ENCODE data around the gene COX7B. TPM values are rescaled to one million over a fixed set of nuclear protein-coding genes. Genes with fewer than 3 reads are reported as not detected.
"Not testable (repeated sequence)": the region's sequence is repeated elsewhere in the genome, so short reads cannot be mapped to it uniquely, and the experiment has no call there.

Gene COX7B
- total and polyA plus RNA-seq, 2 experiments from 2014 or later = 547 to 599 TPM

- Histone ChIP-seq H4K20me1 (ENCODE audit: insufficient read depth, poor library complexity, severe bottlenecking) (no peaks in the 10 kb centered on the region), H3K4me2 (no peak overlapping the region), H3K27me3 (no peaks in the 10 kb centered on the region), H3K27ac (no peak overlapping the region), H3K4me3 (no peak overlapping the region), H3K36me3 (replicated peaks; ENCODE audit: insufficient read depth, low read depth) (no peaks in the 10 kb centered on the region), H3K4me1 (ENCODE audit: insufficient read depth) (no peaks in the 10 kb centered on the region), H3K9me2 (replicated peaks; ENCODE audit: insufficient read depth) (no peaks in the 10 kb centered on the region), H3K79me2 (peaks cover 39% of the 10 kb centered on the region), H2AFZ (no peak overlapping the region), H3K9me3 (ENCODE audit: low read depth) (peaks cover 6% of the 10 kb centered on the region)
- no peak for DNase-seq (ENCODE audit: low spot score)
- TF ChIP-seq CTCF (IDR thresholded peaks at IDR 0.05; ENCODE audit: poor library complexity) (no peak), EZH2phosphoT487 (IDR thresholded peaks at IDR 0.05; ENCODE audit: low read depth, severe bottlenecking, unreplicated experiment) (no peak), EZH2 (IDR thresholded peaks at IDR 0.05; ENCODE audit: borderline replicate concordance) (no peak)
- WGBS (ENCODE audit: low lambda C conversion rate, missing lambda C conversion rate) = 68% methylated on average over 3 of the region's 3 CpGs
Observed at GRCh38 chrX:77918568-77918967, 19.3 kb downstream of the COX7B start.

GRCh38 chrX:77919370-77919769, 20.1 kb downstream of the COX7B start:
- H3K27me3 ChIP-seq; H3K27ac ChIP-seq; H3K36me3 ChIP-seq (replicated peaks; ENCODE audit: insufficient read depth, low read depth); H3K4me2 ChIP-seq; H2AFZ ChIP-seq; H3K4me1 ChIP-seq (ENCODE audit: insufficient read depth); H3K9me3 ChIP-seq (ENCODE audit: low read depth); H3K4me3 ChIP-seq; DNase-seq (ENCODE audit: low spot score); H3K9me2 ChIP-seq (replicated peaks; ENCODE audit: insufficient read depth); H4K20me1 ChIP-seq (ENCODE audit: insufficient read depth, poor library complexity, severe bottlenecking): not testable (repeated sequence)
- peaks cover 31% of the 10 kb centered on the region for H3K79me2 ChIP-seq
- 84% methylated on average over 6 of the region's 6 CpGs for WGBS (ENCODE audit: low lambda C conversion rate, missing lambda C conversion rate)

GRCh38 chrX:77922787-77923186, 23.5 kb downstream of the COX7B start:
- no peak for DNase-seq (ENCODE audit: low spot score)
- Histone ChIP-seq H3K4me3 (no peak overlapping the region), H3K27ac (no peak overlapping the region), H3K9me3 (ENCODE audit: low read depth) (peaks cover 6% of the 10 kb centered on the region), H3K9me2 (replicated peaks; ENCODE audit: insufficient read depth) (no peaks in the 10 kb centered on the region), H3K4me1 (ENCODE audit: insufficient read depth) (no peaks in the 10 kb centered on the region), H3K36me3 (replicated peaks; ENCODE audit: insufficient read depth, low read depth) (no peaks in the 10 kb centered on the region), H3K27me3 (no peaks in the 10 kb centered on the region), H2AFZ (no peak overlapping the region), H4K20me1 (ENCODE audit: insufficient read depth, poor library complexity, severe bottlenecking) (no peaks in the 10 kb centered on the region), H3K4me2 (no peak overlapping the region), H3K79me2 (peaks cover 17% of the 10 kb centered on the region)
- TF ChIP-seq EZH2phosphoT487 (IDR thresholded peaks at IDR 0.05; ENCODE audit: low read depth, severe bottlenecking, unreplicated experiment) = no peak
- TF ChIP-seq CTCF (IDR thresholded peaks at IDR 0.05; ENCODE audit: poor library complexity) = no peak
- no peak for TF ChIP-seq EZH2 (IDR thresholded peaks at IDR 0.05; ENCODE audit: borderline replicate concordance)

GRCh38 chrX:77924320-77924859, 25.1 kb downstream of the COX7B start:
- no peaks in the 10 kb centered on the region for H3K9me2 ChIP-seq (replicated peaks; ENCODE audit: insufficient read depth)
- no peaks in the 10 kb centered on the region for H3K27me3 ChIP-seq
- DNase-seq (ENCODE audit: low spot score) = no peak
- no peak overlapping the region for H3K4me2 ChIP-seq
- TF ChIP-seq EZH2phosphoT487 (IDR thresholded peaks at IDR 0.05; ENCODE audit: low read depth, severe bottlenecking, unreplicated experiment) = no peak
- no peak for TF ChIP-seq CTCF (IDR thresholded peaks at IDR 0.05; ENCODE audit: poor library complexity)
- no peak for TF ChIP-seq EZH2 (IDR thresholded peaks at IDR 0.05; ENCODE audit: borderline replicate concordance)
- H2AFZ ChIP-seq = no peak overlapping the region
- no peaks in the 10 kb centered on the region for H3K36me3 ChIP-seq (replicated peaks; ENCODE audit: insufficient read depth, low read depth)
- peaks cover 17% of the 10 kb centered on the region for H3K79me2 ChIP-seq
- 84% methylated on average over 8 of the region's 8 CpGs for WGBS (ENCODE audit: low lambda C conversion rate, missing lambda C conversion rate)
- H4K20me1 ChIP-seq (ENCODE audit: insufficient read depth, poor library complexity, severe bottlenecking) = no peaks in the 10 kb centered on the region
- H3K4me1 ChIP-seq (ENCODE audit: insufficient read depth) = no peaks in the 10 kb centered on the region
- H3K4me3 ChIP-seq = no peak overlapping the region
- peaks cover 6% of the 10 kb centered on the region for H3K9me3 ChIP-seq (ENCODE audit: low read depth)
- no peak overlapping the region for H3K27ac ChIP-seq
